ENCODE data around the gene PDE6C. TPM values are rescaled to one million over a fixed set of nuclear protein-coding genes. Genes with fewer than 3 reads are reported as not detected.
"Not testable (repeated sequence)": the region's sequence is repeated elsewhere in the genome, so short reads cannot be mapped to it uniquely, and the experiment has no call there.

Gene PDE6C
- total and polyA plus RNA-seq, 4 donors = not detected

DNA sequence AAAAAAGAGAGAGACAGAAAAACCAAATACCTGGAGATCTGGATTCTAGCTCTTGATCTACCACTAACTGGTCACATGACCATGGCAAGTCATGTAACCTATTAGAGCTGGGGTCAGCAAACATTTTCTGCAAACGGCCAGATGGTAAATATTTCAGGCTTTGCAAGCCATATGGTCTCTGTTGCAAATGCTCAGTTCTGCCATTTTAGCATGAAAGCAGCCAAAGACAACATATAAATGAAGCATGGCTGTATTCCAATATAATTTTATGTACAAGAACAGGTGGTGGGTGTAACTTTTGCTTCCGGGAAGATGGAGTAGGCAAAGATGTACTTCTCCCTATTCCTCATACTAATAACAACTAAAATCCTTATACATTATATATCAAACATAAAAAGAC lies 83.4 kb downstream of the PDE6C start:
- H3K4me3 ChIP-seq (ENCODE audit: low read depth in 1 of 3, low read length in 3 of 3) = no peak overlapping the region
- TF ChIP-seq FOXA1 (IDR thresholded peaks at IDR 0.05) (no peak), TAF1 (conservative IDR thresholded peaks at IDR 0.05) (no peak), JUND (IDR thresholded peaks at IDR 0.05) (no peak), EGR1 (IDR thresholded peaks at IDR 0.05; ENCODE audit: low read depth in 2 of 2) (no peak), GABPA (IDR thresholded peaks at IDR 0.05 in 1 of 2, conservative IDR thresholded peaks at IDR 0.05 in 1 of 2) (no peak), FOXA2 (IDR thresholded peaks at IDR 0.05) (no peak), SP1 (IDR thresholded peaks at IDR 0.05) (no peak), HNF4G (IDR thresholded peaks at IDR 0.05) (no peak), RXRA (IDR thresholded peaks at IDR 0.05) (no peak), YY1 (IDR thresholded peaks at IDR 0.05) (no peak), HNF4A (conservative IDR thresholded peaks at IDR 0.05) (no peak), RAD21 (IDR thresholded peaks at IDR 0.05) (no peak), NR2F2 (IDR thresholded peaks at IDR 0.05) (no peak)
- TF ChIP-seq, protein P1, sequence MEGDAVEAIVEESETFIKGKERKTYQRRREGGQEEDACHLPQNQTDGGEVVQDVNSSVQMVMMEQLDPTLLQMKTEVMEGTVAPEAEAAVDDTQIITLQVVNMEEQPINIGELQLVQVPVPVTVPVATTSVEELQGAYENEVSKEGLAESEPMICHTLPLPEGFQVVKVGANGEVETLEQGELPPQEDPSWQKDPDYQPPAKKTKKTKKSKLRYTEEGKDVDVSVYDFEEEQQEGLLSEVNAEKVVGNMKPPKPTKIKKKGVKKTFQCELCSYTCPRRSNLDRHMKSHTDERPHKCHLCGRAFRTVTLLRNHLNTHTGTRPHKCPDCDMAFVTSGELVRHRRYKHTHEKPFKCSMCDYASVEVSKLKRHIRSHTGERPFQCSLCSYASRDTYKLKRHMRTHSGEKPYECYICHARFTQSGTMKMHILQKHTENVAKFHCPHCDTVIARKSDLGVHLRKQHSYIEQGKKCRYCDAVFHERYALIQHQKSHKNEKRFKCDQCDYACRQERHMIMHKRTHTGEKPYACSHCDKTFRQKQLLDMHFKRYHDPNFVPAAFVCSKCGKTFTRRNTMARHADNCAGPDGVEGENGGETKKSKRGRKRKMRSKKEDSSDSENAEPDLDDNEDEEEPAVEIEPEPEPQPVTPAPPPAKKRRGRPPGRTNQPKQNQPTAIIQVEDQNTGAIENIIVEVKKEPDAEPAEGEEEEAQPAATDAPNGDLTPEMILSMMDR (IDR thresholded peaks at IDR 0.05; ENCODE audit: low read depth, low read length, missing input control) = no peak
- TF ChIP-seq, protein P2, sequence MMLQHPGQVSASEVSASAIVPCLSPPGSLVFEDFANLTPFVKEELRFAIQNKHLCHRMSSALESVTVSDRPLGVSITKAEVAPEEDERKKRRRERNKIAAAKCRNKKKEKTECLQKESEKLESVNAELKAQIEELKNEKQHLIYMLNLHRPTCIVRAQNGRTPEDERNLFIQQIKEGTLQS (IDR thresholded peaks at IDR 0.05) = no peak
- TF ChIP-seq, protein P3, sequence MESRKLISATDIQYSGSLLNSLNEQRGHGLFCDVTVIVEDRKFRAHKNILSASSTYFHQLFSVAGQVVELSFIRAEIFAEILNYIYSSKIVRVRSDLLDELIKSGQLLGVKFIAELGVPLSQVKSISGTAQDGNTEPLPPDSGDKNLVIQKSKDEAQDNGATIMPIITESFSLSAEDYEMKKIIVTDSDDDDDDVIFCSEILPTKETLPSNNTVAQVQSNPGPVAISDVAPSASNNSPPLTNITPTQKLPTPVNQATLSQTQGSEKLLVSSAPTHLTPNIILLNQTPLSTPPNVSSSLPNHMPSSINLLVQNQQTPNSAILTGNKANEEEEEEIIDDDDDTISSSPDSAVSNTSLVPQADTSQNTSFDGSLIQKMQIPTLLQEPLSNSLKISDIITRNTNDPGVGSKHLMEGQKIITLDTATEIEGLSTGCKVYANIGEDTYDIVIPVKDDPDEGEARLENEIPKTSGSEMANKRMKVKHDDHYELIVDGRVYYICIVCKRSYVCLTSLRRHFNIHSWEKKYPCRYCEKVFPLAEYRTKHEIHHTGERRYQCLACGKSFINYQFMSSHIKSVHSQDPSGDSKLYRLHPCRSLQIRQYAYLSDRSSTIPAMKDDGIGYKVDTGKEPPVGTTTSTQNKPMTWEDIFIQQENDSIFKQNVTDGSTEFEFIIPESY (IDR thresholded peaks at IDR 0.05) = no peak
- TF ChIP-seq, protein P4, sequence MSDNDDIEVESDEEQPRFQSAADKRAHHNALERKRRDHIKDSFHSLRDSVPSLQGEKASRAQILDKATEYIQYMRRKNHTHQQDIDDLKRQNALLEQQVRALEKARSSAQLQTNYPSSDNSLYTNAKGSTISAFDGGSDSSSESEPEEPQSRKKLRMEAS (IDR thresholded peaks at IDR 0.05) = no peak
- TF ChIP-seq, protein P5, sequence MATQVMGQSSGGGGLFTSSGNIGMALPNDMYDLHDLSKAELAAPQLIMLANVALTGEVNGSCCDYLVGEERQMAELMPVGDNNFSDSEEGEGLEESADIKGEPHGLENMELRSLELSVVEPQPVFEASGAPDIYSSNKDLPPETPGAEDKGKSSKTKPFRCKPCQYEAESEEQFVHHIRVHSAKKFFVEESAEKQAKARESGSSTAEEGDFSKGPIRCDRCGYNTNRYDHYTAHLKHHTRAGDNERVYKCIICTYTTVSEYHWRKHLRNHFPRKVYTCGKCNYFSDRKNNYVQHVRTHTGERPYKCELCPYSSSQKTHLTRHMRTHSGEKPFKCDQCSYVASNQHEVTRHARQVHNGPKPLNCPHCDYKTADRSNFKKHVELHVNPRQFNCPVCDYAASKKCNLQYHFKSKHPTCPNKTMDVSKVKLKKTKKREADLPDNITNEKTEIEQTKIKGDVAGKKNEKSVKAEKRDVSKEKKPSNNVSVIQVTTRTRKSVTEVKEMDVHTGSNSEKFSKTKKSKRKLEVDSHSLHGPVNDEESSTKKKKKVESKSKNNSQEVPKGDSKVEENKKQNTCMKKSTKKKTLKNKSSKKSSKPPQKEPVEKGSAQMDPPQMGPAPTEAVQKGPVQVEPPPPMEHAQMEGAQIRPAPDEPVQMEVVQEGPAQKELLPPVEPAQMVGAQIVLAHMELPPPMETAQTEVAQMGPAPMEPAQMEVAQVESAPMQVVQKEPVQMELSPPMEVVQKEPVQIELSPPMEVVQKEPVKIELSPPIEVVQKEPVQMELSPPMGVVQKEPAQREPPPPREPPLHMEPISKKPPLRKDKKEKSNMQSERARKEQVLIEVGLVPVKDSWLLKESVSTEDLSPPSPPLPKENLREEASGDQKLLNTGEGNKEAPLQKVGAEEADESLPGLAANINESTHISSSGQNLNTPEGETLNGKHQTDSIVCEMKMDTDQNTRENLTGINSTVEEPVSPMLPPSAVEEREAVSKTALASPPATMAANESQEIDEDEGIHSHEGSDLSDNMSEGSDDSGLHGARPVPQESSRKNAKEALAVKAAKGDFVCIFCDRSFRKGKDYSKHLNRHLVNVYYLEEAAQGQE (IDR thresholded peaks at IDR 0.05) = no peak
- WGBS = 66% methylated on average over 2 of the region's 2 CpGs
- peaks cover 1 to 42% (median 30%) of the 10 kb centered on the region in 4 donors for H3K36me3 ChIP-seq (ENCODE audit: control insufficient read depth in 4 of 4, insufficient read depth in 3 of 4, low read depth in 1 of 4, low read length in 3 of 4)
- H3K4me1 ChIP-seq (ENCODE audit: control insufficient read depth in 4 of 4, insufficient read depth in 4 of 4, low read length in 3 of 4) = peaks cover 0 to under 1% (median 0%) of the 10 kb centered on the region in 4 donors
- no peak overlapping the region for H3K9ac ChIP-seq (ENCODE audit: low read depth in 1 of 2, low read length in 2 of 2)
- H3K27ac ChIP-seq (ENCODE audit: low read depth in 1 of 2, low read length in 2 of 2) = no peak overlapping the region
- H3K9me3 ChIP-seq (ENCODE audit: control insufficient read depth in 4 of 4, low read length in 3 of 4) = no peaks in the 10 kb centered on the region
- no peaks in the 10 kb centered on the region for H3K27me3 ChIP-seq (ENCODE audit: control insufficient read depth in 4 of 4, insufficient read depth in 4 of 4, low read length in 3 of 4)
- DNase-seq (ENCODE audit: low spot score) = no peak

DNA sequence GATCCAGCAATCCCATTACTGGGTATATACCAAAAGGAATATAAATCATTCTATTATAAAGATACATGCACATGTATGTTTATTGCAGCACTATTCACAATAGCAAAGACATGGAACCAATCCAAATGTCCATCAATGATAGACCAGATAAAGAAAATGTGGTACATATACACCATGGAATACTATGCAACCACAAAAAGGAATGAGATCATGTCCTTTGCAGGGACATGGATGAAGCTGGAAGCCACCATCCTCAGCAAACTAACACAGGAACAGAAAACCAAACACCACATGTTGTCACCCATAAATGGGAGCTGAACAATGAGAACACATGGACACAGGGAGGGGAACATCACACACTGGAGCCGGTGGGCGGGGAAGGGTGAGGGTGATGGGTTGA lies 84.2 kb downstream of the PDE6C start:
- 98% methylated on average over 2 of the region's 2 CpGs for WGBS
- not testable (repeated sequence) for H3K27ac ChIP-seq (ENCODE audit: low read depth in 1 of 2, low read length in 2 of 2); DNase-seq (ENCODE audit: low spot score); H3K9ac ChIP-seq (ENCODE audit: low read depth in 1 of 2, low read length in 2 of 2); H3K9me3 ChIP-seq (ENCODE audit: control insufficient read depth in 4 of 4, low read length in 3 of 4); H3K27me3 ChIP-seq (ENCODE audit: control insufficient read depth in 4 of 4, insufficient read depth in 4 of 4, low read length in 3 of 4); H3K4me3 ChIP-seq (ENCODE audit: low read depth in 1 of 3, low read length in 3 of 3); H3K4me1 ChIP-seq (ENCODE audit: control insufficient read depth in 4 of 4, insufficient read depth in 4 of 4, low read length in 3 of 4)
- H3K36me3 ChIP-seq (ENCODE audit: control insufficient read depth in 4 of 4, insufficient read depth in 3 of 4, low read depth in 1 of 4, low read length in 3 of 4) = peaks cover 1 to 42% (median 26%) of the 10 kb centered on the region in 4 donors
